ENCODE results near the gene FAM184A.

DNA sequence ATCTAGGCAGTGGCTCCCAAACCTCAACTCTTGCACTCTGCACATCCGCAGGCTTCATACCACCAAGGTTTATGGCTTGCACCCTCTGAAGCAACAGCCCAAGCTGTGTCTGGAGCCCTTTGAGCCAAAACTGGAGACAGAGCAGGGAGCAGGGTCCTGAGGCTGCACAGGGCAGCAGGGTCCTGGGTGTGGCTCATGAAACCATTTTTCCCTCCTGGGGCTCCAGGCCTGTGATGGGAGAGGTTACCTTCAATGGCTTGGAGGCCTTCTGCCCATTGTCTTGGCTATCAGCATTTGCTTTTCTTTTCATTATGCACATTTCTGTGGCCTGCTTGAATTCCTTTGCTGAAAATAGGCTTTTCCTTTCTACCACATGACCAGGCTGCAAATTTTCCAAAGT lies 6.3 kb upstream of the FAM184A start:
- TF ChIP-seq, protein P1, sequence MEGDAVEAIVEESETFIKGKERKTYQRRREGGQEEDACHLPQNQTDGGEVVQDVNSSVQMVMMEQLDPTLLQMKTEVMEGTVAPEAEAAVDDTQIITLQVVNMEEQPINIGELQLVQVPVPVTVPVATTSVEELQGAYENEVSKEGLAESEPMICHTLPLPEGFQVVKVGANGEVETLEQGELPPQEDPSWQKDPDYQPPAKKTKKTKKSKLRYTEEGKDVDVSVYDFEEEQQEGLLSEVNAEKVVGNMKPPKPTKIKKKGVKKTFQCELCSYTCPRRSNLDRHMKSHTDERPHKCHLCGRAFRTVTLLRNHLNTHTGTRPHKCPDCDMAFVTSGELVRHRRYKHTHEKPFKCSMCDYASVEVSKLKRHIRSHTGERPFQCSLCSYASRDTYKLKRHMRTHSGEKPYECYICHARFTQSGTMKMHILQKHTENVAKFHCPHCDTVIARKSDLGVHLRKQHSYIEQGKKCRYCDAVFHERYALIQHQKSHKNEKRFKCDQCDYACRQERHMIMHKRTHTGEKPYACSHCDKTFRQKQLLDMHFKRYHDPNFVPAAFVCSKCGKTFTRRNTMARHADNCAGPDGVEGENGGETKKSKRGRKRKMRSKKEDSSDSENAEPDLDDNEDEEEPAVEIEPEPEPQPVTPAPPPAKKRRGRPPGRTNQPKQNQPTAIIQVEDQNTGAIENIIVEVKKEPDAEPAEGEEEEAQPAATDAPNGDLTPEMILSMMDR (conservative IDR thresholded peaks at IDR 0.05; ENCODE audit: low read depth in 2 of 2), result no peak
- TF ChIP-seq, protein P2, sequence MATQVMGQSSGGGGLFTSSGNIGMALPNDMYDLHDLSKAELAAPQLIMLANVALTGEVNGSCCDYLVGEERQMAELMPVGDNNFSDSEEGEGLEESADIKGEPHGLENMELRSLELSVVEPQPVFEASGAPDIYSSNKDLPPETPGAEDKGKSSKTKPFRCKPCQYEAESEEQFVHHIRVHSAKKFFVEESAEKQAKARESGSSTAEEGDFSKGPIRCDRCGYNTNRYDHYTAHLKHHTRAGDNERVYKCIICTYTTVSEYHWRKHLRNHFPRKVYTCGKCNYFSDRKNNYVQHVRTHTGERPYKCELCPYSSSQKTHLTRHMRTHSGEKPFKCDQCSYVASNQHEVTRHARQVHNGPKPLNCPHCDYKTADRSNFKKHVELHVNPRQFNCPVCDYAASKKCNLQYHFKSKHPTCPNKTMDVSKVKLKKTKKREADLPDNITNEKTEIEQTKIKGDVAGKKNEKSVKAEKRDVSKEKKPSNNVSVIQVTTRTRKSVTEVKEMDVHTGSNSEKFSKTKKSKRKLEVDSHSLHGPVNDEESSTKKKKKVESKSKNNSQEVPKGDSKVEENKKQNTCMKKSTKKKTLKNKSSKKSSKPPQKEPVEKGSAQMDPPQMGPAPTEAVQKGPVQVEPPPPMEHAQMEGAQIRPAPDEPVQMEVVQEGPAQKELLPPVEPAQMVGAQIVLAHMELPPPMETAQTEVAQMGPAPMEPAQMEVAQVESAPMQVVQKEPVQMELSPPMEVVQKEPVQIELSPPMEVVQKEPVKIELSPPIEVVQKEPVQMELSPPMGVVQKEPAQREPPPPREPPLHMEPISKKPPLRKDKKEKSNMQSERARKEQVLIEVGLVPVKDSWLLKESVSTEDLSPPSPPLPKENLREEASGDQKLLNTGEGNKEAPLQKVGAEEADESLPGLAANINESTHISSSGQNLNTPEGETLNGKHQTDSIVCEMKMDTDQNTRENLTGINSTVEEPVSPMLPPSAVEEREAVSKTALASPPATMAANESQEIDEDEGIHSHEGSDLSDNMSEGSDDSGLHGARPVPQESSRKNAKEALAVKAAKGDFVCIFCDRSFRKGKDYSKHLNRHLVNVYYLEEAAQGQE (IDR thresholded peaks at IDR 0.05; ENCODE audit: unreplicated experiment), result no peak
- TF ChIP-seq POLR2AphosphoS5 (IDR thresholded peaks at IDR 0.05; ENCODE audit: low read depth), result no peak
- no peak for TF ChIP-seq EZH2phosphoT487 (IDR thresholded peaks at IDR 0.05; ENCODE audit: unreplicated experiment)
- no peak for TF ChIP-seq EZH2 (IDR thresholded peaks at IDR 0.05; ENCODE audit: low read depth, unreplicated experiment)
- TF ChIP-seq, protein P3, sequence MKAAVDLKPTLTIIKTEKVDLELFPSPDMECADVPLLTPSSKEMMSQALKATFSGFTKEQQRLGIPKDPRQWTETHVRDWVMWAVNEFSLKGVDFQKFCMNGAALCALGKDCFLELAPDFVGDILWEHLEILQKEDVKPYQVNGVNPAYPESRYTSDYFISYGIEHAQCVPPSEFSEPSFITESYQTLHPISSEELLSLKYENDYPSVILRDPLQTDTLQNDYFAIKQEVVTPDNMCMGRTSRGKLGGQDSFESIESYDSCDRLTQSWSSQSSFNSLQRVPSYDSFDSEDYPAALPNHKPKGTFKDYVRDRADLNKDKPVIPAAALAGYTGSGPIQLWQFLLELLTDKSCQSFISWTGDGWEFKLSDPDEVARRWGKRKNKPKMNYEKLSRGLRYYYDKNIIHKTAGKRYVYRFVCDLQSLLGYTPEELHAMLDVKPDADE (IDR thresholded peaks at IDR 0.05), result no peak
- TF ChIP-seq ZNF331 (CRISPR knock-in tag; IDR thresholded peaks at IDR 0.05; ENCODE audit: low read depth), result no peak
- TF ChIP-seq CREB1 (CRISPR knock-in tag; IDR thresholded peaks at IDR 0.05; ENCODE audit: low read depth), result no peak
- no peak for TF ChIP-seq ZNF114 (CRISPR knock-in tag; IDR thresholded peaks at IDR 0.05)
- TF ChIP-seq JUNB (IDR thresholded peaks at IDR 0.05; ENCODE audit: unreplicated experiment), result no peak
- no peak for TF ChIP-seq STAT1 (IDR thresholded peaks at IDR 0.05; ENCODE audit: unreplicated experiment)

All from GM23338 (cell line).